ENCODE data around the gene GALNT12.

DNA sequence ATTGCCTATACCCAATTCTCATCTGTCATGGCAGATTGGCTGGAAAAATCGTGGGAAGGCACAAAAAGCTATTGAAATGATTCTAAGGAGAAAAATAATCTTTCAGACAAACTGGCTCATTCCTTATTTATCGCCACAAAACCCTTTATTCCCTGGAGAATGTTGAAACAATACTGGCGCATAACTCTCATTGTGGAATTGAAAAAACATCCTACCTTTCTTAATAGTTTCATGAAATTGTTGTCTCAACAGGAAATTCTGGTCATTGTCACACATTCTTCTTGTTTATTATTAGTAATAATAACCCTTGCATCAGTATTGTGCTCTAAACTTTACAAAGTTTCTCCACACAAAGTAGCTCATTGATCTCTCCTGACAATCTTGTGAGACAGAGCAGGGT is 87.3 kb downstream of the GALNT12 start:
- TF ChIP-seq CTCF (IDR thresholded peaks at IDR 0.05 in 4 of 5, conservative IDR thresholded peaks at IDR 0.05 in 1 of 5) (no peak), POLR2A (IDR thresholded peaks at IDR 0.05) (no peak)

All from gastrocnemius medialis (tissue), 4 donors.